Subcutaneous adipose tissue (tissue), 4 donors: ENCODE measurements around the gene AMBN. TPM values are rescaled to one million over a fixed set of nuclear protein-coding genes. Genes with fewer than 3 reads are reported as not detected.

ENCODE experiments used
- total RNA-seq, 4 donors: library from RNA; depleted of rRNA; stranded (reverse); fragments of >200 nt; gene quantifications; one replicate each; pipeline ENCODE4 v1.1.0, GENCODE V29; 2016
- TF ChIP-seq, protein P1 (sequence below): fragments of 450-650 bp; IDR thresholded peaks from one replicate; pipeline ENCODE4 v1.5.1; 2016; ENCODE audit warnings: low read depth, mild to moderate bottlenecking, control low read depth, antibody characterized with exemption, moderate library complexity

AMBN gene
- total RNA-seq, 4 donors from 2014 or later = not detected

DNA sequence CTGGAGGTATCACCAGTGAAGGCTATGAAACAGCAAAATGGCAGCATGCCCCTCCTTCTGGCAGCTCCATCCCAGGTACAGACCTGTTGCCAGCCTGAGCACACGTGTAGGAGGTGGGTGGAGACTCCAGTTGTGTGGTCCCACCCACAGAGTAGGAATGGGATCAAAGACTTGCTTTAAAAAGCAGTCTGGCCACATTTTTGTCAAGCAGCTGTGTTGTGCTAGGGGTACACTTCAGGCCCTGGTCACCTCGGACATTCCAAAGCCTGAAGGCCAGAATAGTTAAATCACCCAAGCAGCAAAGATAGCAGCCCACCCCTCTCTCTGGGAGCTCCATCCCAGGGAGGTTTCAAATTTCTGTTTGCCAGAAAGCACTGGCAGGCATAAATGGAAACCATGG lies 20.3 kb upstream of the AMBN start:
- TF ChIP-seq, protein P1, sequence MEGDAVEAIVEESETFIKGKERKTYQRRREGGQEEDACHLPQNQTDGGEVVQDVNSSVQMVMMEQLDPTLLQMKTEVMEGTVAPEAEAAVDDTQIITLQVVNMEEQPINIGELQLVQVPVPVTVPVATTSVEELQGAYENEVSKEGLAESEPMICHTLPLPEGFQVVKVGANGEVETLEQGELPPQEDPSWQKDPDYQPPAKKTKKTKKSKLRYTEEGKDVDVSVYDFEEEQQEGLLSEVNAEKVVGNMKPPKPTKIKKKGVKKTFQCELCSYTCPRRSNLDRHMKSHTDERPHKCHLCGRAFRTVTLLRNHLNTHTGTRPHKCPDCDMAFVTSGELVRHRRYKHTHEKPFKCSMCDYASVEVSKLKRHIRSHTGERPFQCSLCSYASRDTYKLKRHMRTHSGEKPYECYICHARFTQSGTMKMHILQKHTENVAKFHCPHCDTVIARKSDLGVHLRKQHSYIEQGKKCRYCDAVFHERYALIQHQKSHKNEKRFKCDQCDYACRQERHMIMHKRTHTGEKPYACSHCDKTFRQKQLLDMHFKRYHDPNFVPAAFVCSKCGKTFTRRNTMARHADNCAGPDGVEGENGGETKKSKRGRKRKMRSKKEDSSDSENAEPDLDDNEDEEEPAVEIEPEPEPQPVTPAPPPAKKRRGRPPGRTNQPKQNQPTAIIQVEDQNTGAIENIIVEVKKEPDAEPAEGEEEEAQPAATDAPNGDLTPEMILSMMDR = no peak

DNA sequence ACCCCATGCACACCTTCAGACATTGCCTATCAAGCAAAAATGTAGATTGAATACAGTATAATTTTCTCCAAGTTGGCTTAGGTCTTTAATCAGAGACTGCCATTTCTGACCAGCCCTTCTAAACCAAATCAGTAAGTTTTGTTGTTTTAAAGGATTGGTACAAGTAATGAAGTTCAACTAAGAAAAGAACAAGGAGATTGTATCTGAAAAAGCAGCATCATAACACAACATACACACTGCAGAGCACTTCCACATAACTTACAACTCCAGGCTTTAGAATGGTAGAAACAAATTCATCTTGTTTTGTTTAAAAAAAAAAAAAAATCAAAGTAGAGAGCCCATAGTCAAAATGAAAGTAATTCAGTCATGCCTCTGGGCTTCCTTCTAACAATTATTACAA lies 16.1 kb upstream of the AMBN start:
- TF ChIP-seq, protein P1 = no peak

GRCh38 chr4:70577220-70577927 lies 14.7 kb upstream of the AMBN start:
- TF ChIP-seq, protein P1 = no peak

DNA sequence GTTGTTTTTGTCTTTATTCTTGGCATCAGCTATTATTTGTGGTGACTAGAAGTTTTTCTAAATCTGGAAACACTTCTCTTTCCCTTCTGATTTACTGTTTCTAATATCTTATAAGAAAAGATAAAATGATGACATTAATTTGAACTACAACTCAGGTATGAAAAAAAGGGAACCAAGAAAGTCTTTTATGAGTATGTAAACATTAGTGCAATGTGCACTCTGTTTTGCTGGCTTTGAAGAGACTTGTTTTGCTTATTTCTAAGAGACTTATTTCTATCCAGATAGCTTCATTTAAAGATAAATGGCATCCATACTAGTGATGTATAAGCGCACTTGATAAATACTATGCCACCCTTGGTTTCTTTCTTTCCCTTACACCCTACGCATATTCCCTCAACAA lies 10.1 kb upstream of the AMBN start:
- TF ChIP-seq, protein P1 = no peak

- TF ChIP-seq, protein P1 = no peak
These were observed 7.9 kb upstream of the AMBN start for GRCh38 chr4:70583952-70584834.

DNA sequence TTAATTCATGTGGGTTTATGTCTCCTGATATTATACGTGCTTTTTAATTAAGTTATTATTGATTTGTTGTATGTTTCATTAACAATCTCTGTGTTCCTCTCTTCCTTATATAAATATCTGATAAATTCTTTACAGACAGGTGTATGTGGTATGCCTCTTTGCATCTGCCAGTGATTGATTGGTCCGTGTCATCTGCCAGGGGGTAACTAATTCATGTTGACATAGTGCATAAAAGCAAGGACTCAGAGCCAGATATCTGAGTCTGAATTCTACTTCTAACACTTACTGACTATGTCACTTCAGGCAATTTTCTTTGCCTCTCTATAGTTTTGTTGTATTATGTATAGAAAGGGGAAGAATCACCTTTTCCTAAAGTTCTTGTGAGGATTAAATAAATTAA lies 5.2 kb upstream of the AMBN start:
- TF ChIP-seq, protein P1 = no peak

GRCh38 chr4:70589785-70590184 lies 2.3 kb upstream of the AMBN start:
- TF ChIP-seq, protein P1 = no peak
